Measurements from ENCODE around the gene CXADR. TPM values are rescaled to one million over a fixed set of nuclear protein-coding genes. Genes with fewer than 3 reads are reported as not detected.

The CXADR gene
- total RNA-seq, 1 donor from 2014 or later, result 21.1 TPM

- intact Hi-C loops (cut with DNase I), result no loop called here
- ATAC-seq (ENCODE audit: poor library complexity) (no peak), DNase-seq (no peak)
These were observed 63.4 kb downstream of the CXADR start for GRCh38 chr21:17576080-17576835.

GRCh38 chr21:17577701-17578100, 64.9 kb downstream of the CXADR start:
- intact Hi-C loops (cut with DNase I), result no loop called here
- DNase-seq (no peak), ATAC-seq (ENCODE audit: poor library complexity) (no peak)

- ATAC-seq (ENCODE audit: poor library complexity), result no peak
- intact Hi-C loops (cut with DNase I), result no loop called here
- no peak for DNase-seq
These were observed 65.3 kb downstream of the CXADR start for GRCh38 chr21:17578162-17578561.

GRCh38 chr21:17578876-17579275, 66.0 kb downstream of the CXADR start:
- intact Hi-C loops (cut with DNase I), result no loop called here
- ATAC-seq (ENCODE audit: poor library complexity) (no peak), DNase-seq (no peak)

- intact Hi-C loops (cut with DNase I), result loop anchor here (5.0 kb wide), 1 partner anchor 193 kb away; no protein-coding TSS in a partner anchor
- DNase-seq, result no peak
- no peak for ATAC-seq (ENCODE audit: poor library complexity)
These were observed 67.5 kb downstream of the CXADR start for GRCh38 chr21:17580319-17580718.

- no peak for ATAC-seq (ENCODE audit: poor library complexity)
- DNase-seq, result no peak
- intact Hi-C loops (cut with DNase I), result loop anchor here (5.0 kb wide), 1 partner anchor 197 kb away; no protein-coding TSS in a partner anchor
These were observed 71.1 kb downstream of the CXADR start for GRCh38 chr21:17583898-17584297.

GRCh38 chr21:17585875-17586450, 73.1 kb downstream of the CXADR start:
- no peak for DNase-seq
- intact Hi-C loops (cut with DNase I), result no loop called here
- peak; percentile 65 for ATAC-seq (ENCODE audit: poor library complexity)

- intact Hi-C loops (cut with DNase I), result no loop called here
- no peak for ATAC-seq (ENCODE audit: poor library complexity)
These were observed 77.6 kb downstream of the CXADR start for GRCh38 chr21:17590430-17590829.

GRCh38 chr21:17597680-17598079, 84.8 kb downstream of the CXADR start:
- intact Hi-C loops (cut with DNase I), result no loop called here
- DNase-seq, result no peak
- no peak for ATAC-seq (ENCODE audit: poor library complexity)

More at GRCh38 chr21:17590430-17590829, 77.6 kb downstream of the CXADR start:
- DNase-seq, result no peak

- ATAC-seq (ENCODE audit: poor library complexity), result no peak
- DNase-seq, result no peak
- intact Hi-C loops (cut with DNase I), result no loop called here
These were observed 85.6 kb downstream of the CXADR start for GRCh38 chr21:17598437-17598836.

GRCh38 chr21:17602874-17603273, 90.0 kb downstream of the CXADR start:
- DNase-seq (no peak), ATAC-seq (ENCODE audit: poor library complexity) (no peak)
- intact Hi-C loops (cut with DNase I), result no loop called here

- intact Hi-C loops (cut with DNase I), result no loop called here
- DNase-seq, result no peak
- no peak for ATAC-seq (ENCODE audit: poor library complexity)
These were observed 94.8 kb downstream of the CXADR start for GRCh38 chr21:17607684-17608083.

GRCh38 chr21:17609681-17610080, 96.8 kb downstream of the CXADR start:
- intact Hi-C loops (cut with DNase I), result no loop called here
- DNase-seq (no peak), ATAC-seq (ENCODE audit: poor library complexity) (no peak)

GRCh38 chr21:17610911-17611310, 98.1 kb downstream of the CXADR start:
- no peak for ATAC-seq (ENCODE audit: poor library complexity)
- intact Hi-C loops (cut with DNase I), result no loop called here
- DNase-seq, result peak; percentile 40

- peak; percentile 79 for ATAC-seq (ENCODE audit: poor library complexity)
- intact Hi-C loops (cut with DNase I), result no loop called here
- DNase-seq, result peak; percentile 88
These were observed 98.7 kb downstream of the CXADR start for GRCh38 chr21:17611414-17612022.

- DNase-seq (peak; percentile 56), ATAC-seq (ENCODE audit: poor library complexity) (peak; percentile 34)
- intact Hi-C loops (cut with DNase I), result no loop called here
These were observed 99.3 kb downstream of the CXADR start for GRCh38 chr21:17612023-17612564.

- peak; percentile 96 for ATAC-seq (ENCODE audit: poor library complexity)
- peak; percentile 87 for DNase-seq
- intact Hi-C loops (cut with DNase I), result no loop called here
These were observed 99.9 kb downstream of the CXADR start, which contains the start of gene BTG3 for GRCh38 chr21:17612565-17613241. TSS of gene BTG3 (minus strand) at chr21:17612901. CDS start at chr21:17609144, 3,757 bp downstream.

- DNase-seq (peak; percentile 61), ATAC-seq (ENCODE audit: poor library complexity) (peak; percentile 14)
- intact Hi-C loops (cut with DNase I), result no loop called here
These were observed 100.4 kb downstream of the CXADR start for GRCh38 chr21:17613242-17613676.

- ATAC-seq (ENCODE audit: poor library complexity) (no peak), DNase-seq (no peak)
- intact Hi-C loops (cut with DNase I), result no loop called here
These were observed 104.0 kb downstream of the CXADR start for GRCh38 chr21:17616831-17617230.

Measured in Right ventricle myocardium superior (tissue), 1 donor.